ENCODE results near the gene KLK7.

KLK7 gene

DNA sequence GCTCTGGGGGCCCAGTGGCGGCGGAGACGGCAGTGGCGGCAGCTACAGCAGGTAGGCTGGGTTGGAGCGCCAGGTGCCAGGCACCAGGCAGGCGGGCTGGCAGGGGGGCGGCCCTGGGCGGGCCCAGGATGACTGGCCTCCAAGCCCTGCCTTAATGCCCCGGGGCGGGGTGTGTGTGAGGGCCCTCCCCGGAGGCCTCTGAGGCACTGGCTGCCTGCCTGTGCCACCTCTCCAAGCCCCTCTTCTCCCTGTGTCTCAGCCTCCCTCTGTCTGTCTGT, 42.8 kb upstream of the KLK7 start, which contains the start of gene KLK11:
Gene KLK11 (minus strand): TSS at position 63 of the 278 bp plus-strand sequence. CDS start 985 bp downstream, outside the sequence.
- Histone ChIP-seq H3K27me3 (replicated peaks in 2 of 5; ENCODE audit: control insufficient read depth in 4 of 5, insufficient read depth in 5 of 5, low read length in 4 of 5) (peaks cover 0 to 66% (median 11%) of the 10 kb centered on the region in 5 experiments), H3K4me1 (ENCODE audit: control extremely low read depth in 1 of 4, control insufficient read depth in 4 of 4, insufficient read depth in 4 of 4, low read length in 3 of 4) (no peaks in the 10 kb centered on the region), H3K9me3 (ENCODE audit: control extremely low read depth in 1 of 5, control insufficient read depth in 4 of 5, insufficient read depth in 2 of 5, low read depth in 1 of 5, low read length in 4 of 5) (no peaks in the 10 kb centered on the region), H3K36me3 (ENCODE audit: control insufficient read depth in 4 of 4, insufficient read depth in 4 of 4, low read length in 3 of 4) (no peaks in the 10 kb centered on the region), H3K27ac (ENCODE audit: insufficient read depth in 1 of 2, low read depth in 1 of 2, low read length in 2 of 2, poor library complexity in 1 of 2, severe bottlenecking in 2 of 2) (no peak within 1 kb of the TSS), H3K4me3 (ENCODE audit: control insufficient read depth in 1 of 7, extremely low read depth in 1 of 7, insufficient read depth in 4 of 7, low read depth in 2 of 7, low read length in 6 of 7) (no peak within 1 kb of the TSS)
- POLR2A ChIA-PET = no interaction called here
- CTCF ChIA-PET = no interaction called here
- WGBS (ENCODE audit: insufficient coverage) = 78% methylated on average over 6 of the region's 11 CpGs
- DNase-seq = no peak

DNA sequence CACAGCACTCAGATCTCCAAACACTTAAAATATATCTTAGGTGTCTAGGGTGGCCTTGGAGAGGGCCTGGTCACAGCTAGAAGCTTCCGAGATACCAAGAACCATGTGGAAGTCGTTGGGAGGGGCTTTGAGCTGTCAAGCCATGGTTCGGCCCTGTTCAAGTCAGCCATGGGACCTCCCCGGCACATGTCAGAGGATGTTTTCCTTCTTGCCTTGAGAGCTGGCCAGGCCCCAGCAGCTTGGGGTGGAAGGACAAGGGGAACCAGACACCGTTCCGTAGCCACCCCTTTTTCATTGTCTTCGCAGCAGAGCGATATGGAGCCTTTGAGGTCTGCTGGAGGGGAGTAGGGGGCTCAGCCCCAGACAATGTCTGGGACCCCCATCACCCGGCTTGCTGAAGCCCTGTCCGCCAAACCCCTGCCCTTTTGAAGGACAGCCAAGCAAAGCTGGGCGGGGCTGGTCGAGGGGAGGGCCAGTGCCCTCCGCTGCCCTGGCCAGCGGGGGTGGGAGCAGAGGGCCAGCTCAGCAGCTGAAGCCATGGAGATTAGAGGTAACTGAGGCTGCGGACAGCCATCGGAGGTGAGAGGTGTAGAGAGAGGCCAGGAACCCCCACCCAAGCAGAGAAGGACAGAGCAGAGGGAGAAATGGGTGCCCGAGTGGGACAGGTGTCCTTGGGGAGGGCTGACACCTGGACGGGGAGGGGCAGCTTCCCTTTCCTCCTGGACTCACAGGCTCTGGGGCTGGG, 42.3 kb upstream of the KLK7 start:
- WGBS (ENCODE audit: insufficient coverage) = 81% methylated on average over 16 of the region's 18 CpGs
- H3K36me3 ChIP-seq (ENCODE audit: control insufficient read depth in 4 of 4, insufficient read depth in 4 of 4, low read length in 3 of 4) = no peaks in the 10 kb centered on the region
- ChIA-PET CTCF (no interaction called here), POLR2A (no interaction called here)
- H3K27me3 ChIP-seq (replicated peaks in 2 of 5; ENCODE audit: control insufficient read depth in 4 of 5, insufficient read depth in 5 of 5, low read length in 4 of 5) = peaks cover 0 to 66% (median 13%) of the 10 kb centered on the region in 5 experiments
- DNase-seq = no peak
- no peaks in the 10 kb centered on the region for H3K4me1 ChIP-seq (ENCODE audit: control extremely low read depth in 1 of 4, control insufficient read depth in 4 of 4, insufficient read depth in 4 of 4, low read length in 3 of 4)
- no peaks in the 10 kb centered on the region for H3K9me3 ChIP-seq (ENCODE audit: control extremely low read depth in 1 of 5, control insufficient read depth in 4 of 5, insufficient read depth in 2 of 5, low read depth in 1 of 5, low read length in 4 of 5)
- H3K27ac ChIP-seq (ENCODE audit: insufficient read depth in 1 of 2, low read depth in 1 of 2, low read length in 2 of 2, poor library complexity in 1 of 2, severe bottlenecking in 2 of 2) = no peak overlapping the region
- no peak overlapping the region for H3K4me3 ChIP-seq (ENCODE audit: control insufficient read depth in 1 of 7, extremely low read depth in 1 of 7, insufficient read depth in 4 of 7, low read depth in 2 of 7, low read length in 6 of 7)

GRCh38 chr19:51025401-51025800, 41.7 kb upstream of the KLK7 start:
- H3K9me3 ChIP-seq (ENCODE audit: control extremely low read depth in 1 of 5, control insufficient read depth in 4 of 5, insufficient read depth in 2 of 5, low read depth in 1 of 5, low read length in 4 of 5) = no peaks in the 10 kb centered on the region
- WGBS (ENCODE audit: insufficient coverage) = 50% methylated on average over 1 of the region's 6 CpGs
- H3K36me3 ChIP-seq (ENCODE audit: control insufficient read depth in 4 of 4, insufficient read depth in 4 of 4, low read length in 3 of 4) = no peaks in the 10 kb centered on the region
- DNase-seq = no peak
- ChIA-PET POLR2A (no interaction called here), CTCF (no interaction called here)
- H3K27me3 ChIP-seq (replicated peaks in 2 of 5; ENCODE audit: control insufficient read depth in 4 of 5, insufficient read depth in 5 of 5, low read length in 4 of 5) = peaks cover 0 to 68% (median 15%) of the 10 kb centered on the region in 5 experiments
- H3K27ac ChIP-seq (ENCODE audit: insufficient read depth in 1 of 2, low read depth in 1 of 2, low read length in 2 of 2, poor library complexity in 1 of 2, severe bottlenecking in 2 of 2) = no peak overlapping the region
- H3K4me3 ChIP-seq (ENCODE audit: control insufficient read depth in 1 of 7, extremely low read depth in 1 of 7, insufficient read depth in 4 of 7, low read depth in 2 of 7, low read length in 6 of 7) = no peak overlapping the region
- H3K4me1 ChIP-seq (ENCODE audit: control extremely low read depth in 1 of 4, control insufficient read depth in 4 of 4, insufficient read depth in 4 of 4, low read length in 3 of 4) = no peaks in the 10 kb centered on the region

GRCh38 chr19:51024924-51025323, 41.2 kb upstream of the KLK7 start:
- ChIA-PET POLR2A (no interaction called here), CTCF (no interaction called here)
- DNase-seq = no peak
- Histone ChIP-seq H3K4me3 (ENCODE audit: control insufficient read depth in 1 of 7, extremely low read depth in 1 of 7, insufficient read depth in 4 of 7, low read depth in 2 of 7, low read length in 6 of 7) (no peak overlapping the region), H3K27me3 (replicated peaks in 2 of 5; ENCODE audit: control insufficient read depth in 4 of 5, insufficient read depth in 5 of 5, low read length in 4 of 5) (peaks cover 0 to 73% (median 20%) of the 10 kb centered on the region in 5 experiments), H3K36me3 (ENCODE audit: control insufficient read depth in 4 of 4, insufficient read depth in 4 of 4, low read length in 3 of 4) (no peaks in the 10 kb centered on the region), H3K27ac (ENCODE audit: insufficient read depth in 1 of 2, low read depth in 1 of 2, low read length in 2 of 2, poor library complexity in 1 of 2, severe bottlenecking in 2 of 2) (no peak overlapping the region), H3K9me3 (ENCODE audit: control extremely low read depth in 1 of 5, control insufficient read depth in 4 of 5, insufficient read depth in 2 of 5, low read depth in 1 of 5, low read length in 4 of 5) (no peaks in the 10 kb centered on the region), H3K4me1 (ENCODE audit: control extremely low read depth in 1 of 4, control insufficient read depth in 4 of 4, insufficient read depth in 4 of 4, low read length in 3 of 4) (peaks cover 0 to under 1% (median 0%) of the 10 kb centered on the region in 4 experiments)
- 37% methylated on average over 2 of the region's 5 CpGs for WGBS (ENCODE audit: insufficient coverage)

GRCh38 chr19:51023946-51024345, 40.2 kb upstream of the KLK7 start:
- Histone ChIP-seq H3K27me3 (replicated peaks in 2 of 5; ENCODE audit: control insufficient read depth in 4 of 5, insufficient read depth in 5 of 5, low read length in 4 of 5) (peaks cover 0 to 78% (median 23%) of the 10 kb centered on the region in 5 experiments), H3K4me1 (ENCODE audit: control extremely low read depth in 1 of 4, control insufficient read depth in 4 of 4, insufficient read depth in 4 of 4, low read length in 3 of 4) (peaks cover 0 to 10% (median 5%) of the 10 kb centered on the region in 4 experiments), H3K4me3 (ENCODE audit: control insufficient read depth in 1 of 7, extremely low read depth in 1 of 7, insufficient read depth in 4 of 7, low read depth in 2 of 7, low read length in 6 of 7) (no peak overlapping the region), H3K36me3 (ENCODE audit: control insufficient read depth in 4 of 4, insufficient read depth in 4 of 4, low read length in 3 of 4) (no peaks in the 10 kb centered on the region), H3K27ac (ENCODE audit: insufficient read depth in 1 of 2, low read depth in 1 of 2, low read length in 2 of 2, poor library complexity in 1 of 2, severe bottlenecking in 2 of 2) (no peak overlapping the region), H3K9me3 (ENCODE audit: control extremely low read depth in 1 of 5, control insufficient read depth in 4 of 5, insufficient read depth in 2 of 5, low read depth in 1 of 5, low read length in 4 of 5) (no peaks in the 10 kb centered on the region)
- ChIA-PET POLR2A (no interaction called here), CTCF (no interaction called here)
- WGBS (ENCODE audit: insufficient coverage) = 100% methylated on average over 2 of the region's 11 CpGs
- no peak for DNase-seq

GRCh38 chr19:51022526-51022925, 38.8 kb upstream of the KLK7 start:
- Histone ChIP-seq H3K4me1 (ENCODE audit: control extremely low read depth in 1 of 4, control insufficient read depth in 4 of 4, insufficient read depth in 4 of 4, low read length in 3 of 4) (peaks cover 0 to 16% (median 6%) of the 10 kb centered on the region in 4 experiments), H3K27me3 (replicated peaks in 2 of 5; ENCODE audit: control insufficient read depth in 4 of 5, insufficient read depth in 5 of 5, low read length in 4 of 5) (peaks cover 3 to 86% (median 26%) of the 10 kb centered on the region in 5 experiments), H3K36me3 (ENCODE audit: control insufficient read depth in 4 of 4, insufficient read depth in 4 of 4, low read length in 3 of 4) (no peaks in the 10 kb centered on the region), H3K4me3 (ENCODE audit: control insufficient read depth in 1 of 7, extremely low read depth in 1 of 7, insufficient read depth in 4 of 7, low read depth in 2 of 7, low read length in 6 of 7) (no peak overlapping the region), H3K9me3 (ENCODE audit: control extremely low read depth in 1 of 5, control insufficient read depth in 4 of 5, insufficient read depth in 2 of 5, low read depth in 1 of 5, low read length in 4 of 5) (no peaks in the 10 kb centered on the region), H3K27ac (ENCODE audit: insufficient read depth in 1 of 2, low read depth in 1 of 2, low read length in 2 of 2, poor library complexity in 1 of 2, severe bottlenecking in 2 of 2) (no peak overlapping the region)
- POLR2A ChIA-PET = no interaction called here
- CTCF ChIA-PET = interaction anchor here (1.6 kb wide), 1 partner anchor 74 kb away, joined by 4 read pairs; no protein-coding TSS in a partner anchor
- 70% methylated on average over 14 of the region's 14 CpGs for WGBS (ENCODE audit: insufficient coverage)
- DNase-seq = no peak

DNA sequence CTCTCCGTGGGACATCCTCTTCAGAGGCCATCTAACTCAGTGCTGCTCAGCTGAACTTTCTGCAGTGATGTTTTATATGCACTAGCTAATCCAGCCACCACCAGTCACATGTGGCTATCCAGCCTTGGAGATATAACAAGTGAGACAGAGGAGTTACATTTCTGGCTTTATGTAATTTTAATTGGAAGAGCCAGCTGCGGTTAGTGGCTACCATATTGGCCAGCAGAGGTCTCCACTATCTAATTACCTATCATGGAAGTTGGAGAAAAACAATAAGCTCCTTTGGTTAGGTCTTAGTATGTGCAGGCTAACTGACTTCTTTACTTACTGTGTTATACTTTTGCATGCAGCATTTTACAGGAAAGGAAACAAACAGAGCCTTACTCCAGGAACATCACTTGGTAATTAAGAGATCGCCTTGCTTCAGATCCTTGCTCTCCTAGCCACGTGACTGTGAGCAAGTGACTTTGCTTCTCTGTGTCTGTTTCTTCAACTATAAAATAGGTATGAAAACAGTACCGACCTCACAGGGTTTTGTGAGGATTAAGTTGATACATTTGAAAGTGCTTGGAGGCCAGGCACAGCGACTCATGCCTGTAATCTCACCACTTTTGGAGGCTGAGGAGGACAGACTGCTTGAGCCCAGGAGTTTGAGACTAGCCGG, 37.4 kb upstream of the KLK7 start:
- Histone ChIP-seq H3K36me3 (ENCODE audit: control insufficient read depth in 4 of 4, insufficient read depth in 4 of 4, low read length in 3 of 4) (no peaks in the 10 kb centered on the region), H3K9me3 (ENCODE audit: control extremely low read depth in 1 of 5, control insufficient read depth in 4 of 5, insufficient read depth in 2 of 5, low read depth in 1 of 5, low read length in 4 of 5) (peaks cover 0 to 2% (median 0%) of the 10 kb centered on the region in 5 experiments), H3K4me3 (ENCODE audit: control insufficient read depth in 1 of 7, extremely low read depth in 1 of 7, insufficient read depth in 4 of 7, low read depth in 2 of 7, low read length in 6 of 7) (no peak overlapping the region), H3K4me1 (ENCODE audit: control extremely low read depth in 1 of 4, control insufficient read depth in 4 of 4, insufficient read depth in 4 of 4, low read length in 3 of 4) (peaks cover 0 to 26% (median 10%) of the 10 kb centered on the region in 4 experiments), H3K27me3 (replicated peaks in 2 of 5; ENCODE audit: control insufficient read depth in 4 of 5, insufficient read depth in 5 of 5, low read length in 4 of 5) (peaks cover 3 to 85% (median 27%) of the 10 kb centered on the region in 5 experiments), H3K27ac (ENCODE audit: insufficient read depth in 1 of 2, low read depth in 1 of 2, low read length in 2 of 2, poor library complexity in 1 of 2, severe bottlenecking in 2 of 2) (no peak overlapping the region)
- ChIA-PET CTCF (interaction anchor here (0.6 to 2.5 kb wide), 7 partner anchors 9 to 296 kb away, joined by 3 to 15 read pairs (median 3); partner anchors contain the start of gene KLK13), POLR2A (no interaction called here)
- 34% methylated on average over 6 of the region's 7 CpGs for WGBS (ENCODE audit: insufficient coverage)
- peak; percentile 56 to 77 (median 76) for DNase-seq

Data from common myeloid progenitor, CD34-positive (primary cell).